ENCODE data around the gene OR56A3.

The OR56A3 gene

DNA sequence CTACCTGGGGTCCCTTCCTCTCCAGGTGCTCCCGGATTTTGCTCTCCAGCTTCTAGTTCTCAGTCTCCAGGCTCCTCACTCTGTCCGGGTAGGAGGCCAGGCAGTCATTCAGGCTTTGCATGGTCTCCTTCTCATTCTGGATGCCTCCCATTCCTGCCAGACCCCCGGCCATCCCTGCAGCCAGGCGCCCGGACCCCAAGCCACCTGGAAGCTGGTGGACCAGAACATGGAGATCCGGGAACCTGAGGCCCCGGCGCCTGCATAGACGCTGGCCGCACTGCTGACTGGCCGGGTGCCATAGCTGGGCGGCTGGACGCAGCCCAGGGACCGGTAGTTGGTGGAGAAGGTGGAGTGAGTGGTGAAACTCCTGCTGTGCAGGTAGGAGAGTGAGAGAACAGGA is 52.7 kb downstream of the OR56A3 start:
- no peak overlapping the region for H3K4me3 ChIP-seq (ENCODE audit: low read length)
- DNase-seq (ENCODE audit: low read depth) = no peak
- TF ChIP-seq, protein P1, sequence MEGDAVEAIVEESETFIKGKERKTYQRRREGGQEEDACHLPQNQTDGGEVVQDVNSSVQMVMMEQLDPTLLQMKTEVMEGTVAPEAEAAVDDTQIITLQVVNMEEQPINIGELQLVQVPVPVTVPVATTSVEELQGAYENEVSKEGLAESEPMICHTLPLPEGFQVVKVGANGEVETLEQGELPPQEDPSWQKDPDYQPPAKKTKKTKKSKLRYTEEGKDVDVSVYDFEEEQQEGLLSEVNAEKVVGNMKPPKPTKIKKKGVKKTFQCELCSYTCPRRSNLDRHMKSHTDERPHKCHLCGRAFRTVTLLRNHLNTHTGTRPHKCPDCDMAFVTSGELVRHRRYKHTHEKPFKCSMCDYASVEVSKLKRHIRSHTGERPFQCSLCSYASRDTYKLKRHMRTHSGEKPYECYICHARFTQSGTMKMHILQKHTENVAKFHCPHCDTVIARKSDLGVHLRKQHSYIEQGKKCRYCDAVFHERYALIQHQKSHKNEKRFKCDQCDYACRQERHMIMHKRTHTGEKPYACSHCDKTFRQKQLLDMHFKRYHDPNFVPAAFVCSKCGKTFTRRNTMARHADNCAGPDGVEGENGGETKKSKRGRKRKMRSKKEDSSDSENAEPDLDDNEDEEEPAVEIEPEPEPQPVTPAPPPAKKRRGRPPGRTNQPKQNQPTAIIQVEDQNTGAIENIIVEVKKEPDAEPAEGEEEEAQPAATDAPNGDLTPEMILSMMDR (conservative IDR thresholded peaks at IDR 0.05; ENCODE audit: low read depth, low read length) = no peak
